ENCODE results near the gene SPATS2L. TPM values are rescaled to one million over a fixed set of nuclear protein-coding genes. Genes with fewer than 3 reads are reported as not detected.

Gene SPATS2L
- total and polyA plus RNA-seq, 8 donors, result 36.8 to 245 (median 80.7) TPM

DNA sequence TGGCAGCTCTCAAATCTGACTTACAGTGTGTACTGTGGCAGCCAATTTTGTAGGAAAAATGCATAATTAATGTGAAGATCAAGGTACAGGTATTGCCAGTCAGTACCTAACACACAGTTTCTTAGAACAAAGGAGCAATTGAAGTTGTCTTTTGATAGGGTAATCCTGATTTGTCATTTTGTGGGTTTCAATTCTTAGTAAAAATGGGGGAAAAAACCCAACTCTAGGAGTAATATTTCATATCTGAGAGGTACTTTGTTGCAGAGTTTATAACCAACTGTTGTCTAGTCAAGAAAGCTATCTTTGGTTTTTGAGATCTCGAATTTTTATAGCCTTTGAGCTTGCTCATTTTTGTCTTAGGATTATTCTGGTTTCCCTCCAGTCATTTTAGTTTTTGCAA is 16.1 kb downstream of the SPATS2L start:
- 77 to 95% (median 91%) methylated on average over 1 of the region's 1 CpG for WGBS, 5 donors
- DNase-seq, result no peak
- intact Hi-C loops (cut with DNase I; ENCODE audit: low total_unique reads), result no loop called here
- TF ChIP-seq, protein P1, sequence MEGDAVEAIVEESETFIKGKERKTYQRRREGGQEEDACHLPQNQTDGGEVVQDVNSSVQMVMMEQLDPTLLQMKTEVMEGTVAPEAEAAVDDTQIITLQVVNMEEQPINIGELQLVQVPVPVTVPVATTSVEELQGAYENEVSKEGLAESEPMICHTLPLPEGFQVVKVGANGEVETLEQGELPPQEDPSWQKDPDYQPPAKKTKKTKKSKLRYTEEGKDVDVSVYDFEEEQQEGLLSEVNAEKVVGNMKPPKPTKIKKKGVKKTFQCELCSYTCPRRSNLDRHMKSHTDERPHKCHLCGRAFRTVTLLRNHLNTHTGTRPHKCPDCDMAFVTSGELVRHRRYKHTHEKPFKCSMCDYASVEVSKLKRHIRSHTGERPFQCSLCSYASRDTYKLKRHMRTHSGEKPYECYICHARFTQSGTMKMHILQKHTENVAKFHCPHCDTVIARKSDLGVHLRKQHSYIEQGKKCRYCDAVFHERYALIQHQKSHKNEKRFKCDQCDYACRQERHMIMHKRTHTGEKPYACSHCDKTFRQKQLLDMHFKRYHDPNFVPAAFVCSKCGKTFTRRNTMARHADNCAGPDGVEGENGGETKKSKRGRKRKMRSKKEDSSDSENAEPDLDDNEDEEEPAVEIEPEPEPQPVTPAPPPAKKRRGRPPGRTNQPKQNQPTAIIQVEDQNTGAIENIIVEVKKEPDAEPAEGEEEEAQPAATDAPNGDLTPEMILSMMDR (IDR thresholded peaks at IDR 0.05), result no peak
- TF ChIP-seq POLR2A (IDR thresholded peaks at IDR 0.05) (no peak), POLR2AphosphoS5 (IDR thresholded peaks at IDR 0.05) (no peak), EP300 (IDR thresholded peaks at IDR 0.05) (no peak)
- no peaks in the 10 kb centered on the region for H3K9me3 ChIP-seq
- H3K4me1 ChIP-seq, result peaks cover 0 to 39% (median 25%) of the 10 kb centered on the region in 4 donors
- no peaks in the 10 kb centered on the region for H3K36me3 ChIP-seq
- H3K27ac ChIP-seq, result no peak overlapping the region
- H3K4me3 ChIP-seq, result no peak overlapping the region
- H3K27me3 ChIP-seq, result no peaks in the 10 kb centered on the region

DNA sequence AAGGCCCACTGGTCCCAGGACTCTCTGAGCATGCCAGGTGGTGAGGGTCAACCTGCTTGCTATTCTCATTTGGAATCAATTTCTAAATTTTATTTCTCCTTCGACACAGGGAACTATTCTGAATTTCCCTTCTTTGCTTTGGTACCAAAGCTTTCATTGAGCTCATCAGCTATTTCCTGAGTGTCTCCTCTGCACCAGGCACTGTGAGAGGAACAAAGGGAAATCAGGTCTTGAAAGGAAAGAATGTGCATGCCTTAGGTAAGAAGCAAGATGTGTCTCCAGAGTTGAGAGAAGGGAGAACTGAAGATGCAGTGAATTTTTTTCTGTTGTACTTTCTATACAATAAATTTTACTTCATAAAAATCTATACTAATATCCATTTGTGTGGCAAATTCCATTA is 17.9 kb downstream of the SPATS2L start:
- Histone ChIP-seq H3K36me3 (peaks cover 0 to 1% (median under 1%) of the 10 kb centered on the region in 4 donors), H3K27ac (no peak overlapping the region), H3K4me3 (no peak overlapping the region), H3K27me3 (no peaks in the 10 kb centered on the region), H3K4me1 (peaks cover 0 to 23% (median 12%) of the 10 kb centered on the region in 4 donors), H3K9me3 (no peaks in the 10 kb centered on the region)
- no peak for TF ChIP-seq EP300 (IDR thresholded peaks at IDR 0.05)
- TF ChIP-seq POLR2A (IDR thresholded peaks at IDR 0.05), result no peak
- TF ChIP-seq, protein P1 (IDR thresholded peaks at IDR 0.05), result no peak
- TF ChIP-seq POLR2AphosphoS5 (IDR thresholded peaks at IDR 0.05), result no peak
- 64 to 100% (median 85%) methylated on average over 1 of the region's 1 CpG for WGBS, 5 donors
- DNase-seq, result no peak
- intact Hi-C loops (cut with DNase I; ENCODE audit: low total_unique reads), result no loop called here

DNA sequence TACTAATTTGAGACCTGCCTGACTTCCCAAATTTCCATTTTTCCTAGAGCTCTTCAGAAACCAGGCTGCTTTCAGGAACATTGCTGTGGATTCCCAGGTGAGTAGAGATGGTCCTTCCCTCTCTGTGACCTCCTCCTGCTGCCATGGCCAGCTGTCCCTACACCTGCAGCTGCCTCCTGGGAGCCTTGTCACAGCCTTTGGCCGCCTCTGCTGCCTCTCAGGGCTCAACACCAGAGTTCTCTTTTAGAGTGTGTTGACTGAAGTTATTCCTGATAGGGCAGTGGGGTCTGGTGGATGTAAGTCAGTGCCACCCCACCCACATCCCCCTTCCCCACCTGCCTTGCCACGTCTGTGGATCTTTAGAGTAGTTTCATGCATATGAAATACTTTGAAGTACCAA is 22.9 kb downstream of the SPATS2L start:
- no peak overlapping the region for H3K4me3 ChIP-seq
- intact Hi-C loops (cut with DNase I; ENCODE audit: low total_unique reads), result no loop called here
- 71 to 95% (median 82%) methylated on average over 2 of the region's 2 CpGs for WGBS, 5 donors
- DNase-seq, result no peak
- peaks cover 0 to 6% (median 0%) of the 10 kb centered on the region in 4 donors for H3K4me1 ChIP-seq
- H3K36me3 ChIP-seq, result peaks cover 0 to 10% (median 3%) of the 10 kb centered on the region in 4 donors
- no peaks in the 10 kb centered on the region for H3K9me3 ChIP-seq
- no peaks in the 10 kb centered on the region for H3K27me3 ChIP-seq
- no peak for TF ChIP-seq EP300 (IDR thresholded peaks at IDR 0.05)
- TF ChIP-seq, protein P1 (IDR thresholded peaks at IDR 0.05), result no peak
- TF ChIP-seq POLR2AphosphoS5 (IDR thresholded peaks at IDR 0.05), result no peak
- TF ChIP-seq POLR2A (IDR thresholded peaks at IDR 0.05), result no peak
- no peak overlapping the region for H3K27ac ChIP-seq

DNA sequence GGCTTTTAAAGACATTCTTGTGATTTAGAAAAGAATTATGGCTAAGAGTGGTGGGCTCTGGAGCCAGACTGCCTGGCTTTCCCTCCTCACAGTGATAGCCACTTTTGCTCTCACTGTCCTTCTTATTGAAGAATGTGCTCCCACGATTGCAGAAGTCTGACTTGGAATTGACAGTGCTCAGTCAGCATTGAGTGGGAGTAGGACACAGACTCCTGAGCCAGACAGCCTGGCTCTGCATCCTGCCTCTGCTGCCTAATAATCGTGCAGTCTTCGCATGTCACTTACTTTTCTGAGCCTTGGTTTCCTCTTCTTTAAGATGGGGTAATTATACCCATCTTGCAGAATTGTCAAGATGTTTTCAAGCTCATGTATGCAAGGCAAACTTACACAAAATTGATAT is 23.3 kb downstream of the SPATS2L start:
- WGBS, 5 donors, result 47 to 79% (median 75%) methylated on average over 3 of the region's 3 CpGs
- H3K27ac ChIP-seq, result no peak overlapping the region

More for the DNA sequence above, 23.3 kb downstream of the SPATS2L start:
- Histone ChIP-seq H3K36me3 (peaks cover 0 to 10% (median 3%) of the 10 kb centered on the region in 4 donors), H3K4me1 (peaks cover 0 to 6% (median 0%) of the 10 kb centered on the region in 4 donors), H3K27me3 (no peaks in the 10 kb centered on the region), H3K4me3 (no peak overlapping the region), H3K9me3 (no peaks in the 10 kb centered on the region)
- DNase-seq, result no peak
- no peak for TF ChIP-seq EP300 (IDR thresholded peaks at IDR 0.05)
- no peak for TF ChIP-seq POLR2A (IDR thresholded peaks at IDR 0.05)
- TF ChIP-seq, protein P1 (IDR thresholded peaks at IDR 0.05), result no peak
- TF ChIP-seq POLR2AphosphoS5 (IDR thresholded peaks at IDR 0.05), result no peak
- intact Hi-C loops (cut with DNase I; ENCODE audit: low total_unique reads), result no loop called here
